ENCODE data around the gene RHCG.
"Not testable (repeated sequence)": the region's sequence is repeated elsewhere in the genome, so short reads cannot be mapped to it uniquely, and the experiment has no call there.

The RHCG gene

DNA sequence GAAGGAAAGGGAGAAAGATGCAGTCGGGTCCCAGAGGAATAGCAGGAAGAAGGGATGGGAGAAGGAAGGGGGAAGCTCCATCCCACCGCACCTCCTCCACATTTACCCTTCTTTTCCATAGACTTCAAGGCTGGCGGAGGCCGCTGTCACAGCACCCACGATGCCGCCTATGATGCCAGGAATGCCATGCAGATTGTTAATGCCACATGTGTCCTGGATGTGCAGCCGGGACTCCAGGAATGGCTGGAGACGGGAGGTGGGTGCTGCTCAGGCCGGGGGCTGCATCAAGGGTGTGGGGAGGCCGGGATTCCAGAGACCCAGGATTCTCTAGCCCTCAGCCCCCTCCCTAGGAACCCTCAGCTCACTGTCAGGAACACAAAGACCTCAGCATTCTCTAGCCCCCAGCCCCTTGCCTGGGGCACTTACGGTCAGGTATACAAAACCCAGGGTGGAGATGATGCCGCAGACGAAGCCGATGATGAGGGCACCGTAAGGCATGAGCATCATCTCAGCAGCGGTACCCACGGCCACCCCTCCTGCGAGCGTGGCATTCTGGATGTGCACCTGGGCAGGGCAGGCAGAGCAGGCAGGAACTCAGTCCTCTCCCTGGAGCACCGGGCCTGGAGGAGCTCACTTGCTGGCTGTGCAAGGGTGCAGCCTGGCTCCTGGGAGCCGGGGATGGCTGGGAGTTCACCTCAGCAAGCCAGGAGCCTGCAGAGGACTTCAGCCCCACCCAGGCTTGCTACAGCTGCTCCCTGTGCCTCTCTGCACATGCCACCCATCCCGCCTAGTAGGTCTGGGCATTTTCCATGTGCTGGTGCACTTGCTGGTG, 18.8 kb downstream of the RHCG start:
- no peak for DNase-seq (ENCODE audit: low read depth)

DNA sequence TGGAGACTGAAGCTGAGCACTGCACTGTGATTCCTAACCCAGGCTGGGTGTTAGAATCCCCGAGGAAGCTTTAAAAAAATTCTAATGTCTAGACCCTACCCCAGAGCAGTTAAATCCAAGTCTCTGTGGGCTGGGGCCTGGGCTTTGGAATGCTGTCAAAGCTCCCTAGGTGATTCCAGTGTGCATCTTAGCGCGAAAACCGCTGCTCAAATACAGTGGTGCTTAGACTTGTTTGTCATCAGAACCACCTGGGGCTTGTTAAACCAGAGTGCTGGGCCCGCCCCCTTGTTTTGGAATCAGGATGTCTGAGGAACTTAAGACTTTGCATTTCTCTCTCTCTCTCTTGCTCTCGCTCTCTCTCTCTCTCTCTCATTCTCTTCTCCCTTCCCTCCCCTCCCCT, 20.7 kb downstream of the RHCG start:
- no peak for DNase-seq (ENCODE audit: low read depth)

DNA sequence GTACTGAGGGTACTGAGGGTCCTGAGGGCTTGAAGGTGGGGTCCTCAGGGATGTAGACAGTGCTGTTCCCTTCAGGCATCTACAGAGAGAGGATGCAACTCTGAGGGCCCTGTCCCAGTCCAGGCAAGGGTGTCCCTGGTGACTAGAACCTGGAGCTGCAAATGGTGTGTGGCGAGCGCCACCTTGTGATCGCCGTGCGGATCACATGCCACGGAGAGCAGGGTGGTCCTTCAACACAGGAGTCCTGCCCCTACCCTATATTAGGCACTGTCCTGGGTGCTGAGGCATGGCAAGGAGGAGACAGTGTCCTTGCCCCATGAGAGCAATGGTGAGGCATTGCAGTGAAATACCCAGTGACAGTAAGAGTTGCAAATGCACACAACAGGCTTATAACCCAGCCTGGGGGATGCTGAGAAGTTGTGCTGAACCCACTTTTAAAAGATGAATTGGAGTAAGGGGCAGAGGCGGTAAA, 23.6 kb downstream of the RHCG start:
- DNase-seq (ENCODE audit: low read depth), result no peak

DNA sequence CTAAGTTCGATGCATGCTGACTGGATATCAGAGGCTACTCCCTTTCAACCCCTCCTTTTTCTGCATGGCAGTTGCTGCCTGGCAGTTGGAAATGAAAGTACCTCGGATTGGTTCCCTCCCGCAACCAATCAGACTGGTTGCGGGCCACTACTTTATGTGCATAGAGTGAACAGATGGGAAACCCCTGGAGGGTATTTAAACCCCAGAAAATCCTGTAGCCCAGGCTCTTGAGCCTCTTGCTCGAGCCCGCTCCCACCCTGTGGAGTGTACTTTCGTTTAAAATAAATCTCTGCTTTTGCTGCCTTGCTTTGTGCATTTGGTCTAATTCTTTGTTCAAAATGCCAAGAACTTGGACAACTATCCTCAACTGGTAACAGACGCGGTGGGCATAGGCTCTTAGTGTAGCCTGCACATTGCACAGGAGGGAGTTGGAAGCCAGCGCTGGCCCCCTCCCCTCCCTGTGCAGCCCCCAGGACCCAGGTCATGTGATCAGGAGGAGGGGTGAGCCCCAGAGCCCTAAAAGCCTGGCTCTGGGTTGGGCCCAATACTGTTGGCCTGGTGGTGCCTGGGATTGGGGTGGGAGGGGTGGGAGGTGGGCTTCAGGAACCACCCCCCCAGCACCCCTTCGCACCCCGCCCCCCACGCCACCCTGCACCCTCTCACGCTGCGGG, 26.8 kb downstream of the RHCG start:
- DNase-seq (ENCODE audit: low read depth), result no peak

DNA sequence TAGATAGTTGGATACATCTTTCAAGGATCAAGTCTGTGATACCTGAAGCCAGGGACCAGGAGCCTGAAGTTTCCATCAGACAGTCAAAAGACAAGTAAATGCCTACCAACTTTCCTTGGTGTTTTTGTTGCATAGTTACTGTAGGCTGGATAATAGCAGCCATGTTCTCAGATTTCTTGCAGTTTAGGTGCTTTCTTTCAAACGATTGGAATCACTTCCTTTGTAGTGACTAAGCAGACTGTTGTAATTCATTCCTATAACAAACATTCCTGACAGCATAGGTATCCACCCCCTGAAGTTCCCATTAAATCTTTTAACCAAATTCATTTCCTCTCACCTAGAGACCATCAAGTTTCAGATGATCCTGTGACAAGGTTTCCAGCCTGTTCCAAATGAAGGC, 27.6 kb downstream of the RHCG start:
- not testable (repeated sequence) for DNase-seq (ENCODE audit: low read depth)

GRCh38 chr15:89463113-89463512, 33.3 kb downstream of the RHCG start:
- no peak for DNase-seq (ENCODE audit: low read depth)

DNA sequence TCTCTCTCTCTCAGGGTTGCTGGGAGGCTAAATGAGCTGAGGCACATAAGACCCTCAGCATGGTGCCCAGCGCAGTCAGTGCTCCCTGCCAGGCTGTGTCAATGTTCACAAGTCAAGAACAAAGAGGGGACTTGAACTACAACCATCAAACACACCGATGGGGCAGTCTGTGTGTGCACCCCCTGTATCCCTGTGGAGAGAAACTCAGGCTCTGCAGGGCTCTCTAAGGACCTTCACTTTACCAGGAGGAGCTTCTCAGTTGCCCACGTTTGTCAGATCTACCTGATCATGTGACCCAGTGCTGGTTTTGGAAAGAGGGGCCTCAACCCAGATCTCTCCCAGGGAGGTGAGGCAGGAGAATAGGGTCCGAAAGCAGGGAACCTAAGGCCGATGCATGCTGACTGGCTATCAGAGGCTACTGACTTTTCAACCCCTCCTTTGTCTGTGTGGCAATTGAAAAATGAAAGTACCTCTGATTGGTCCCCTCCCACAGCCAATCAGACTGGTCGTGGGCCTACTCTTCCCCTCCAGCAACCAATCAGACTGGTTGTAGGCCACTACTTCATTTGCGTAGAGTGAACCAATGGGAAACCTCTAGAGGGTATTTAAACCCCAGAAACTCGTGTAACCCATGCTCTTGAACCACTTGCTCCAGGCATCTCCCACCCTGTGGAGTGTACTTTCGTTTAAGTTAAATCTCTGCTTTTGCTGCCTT, 34.0 kb downstream of the RHCG start:
- no peak for DNase-seq (ENCODE audit: low read depth)

DNA sequence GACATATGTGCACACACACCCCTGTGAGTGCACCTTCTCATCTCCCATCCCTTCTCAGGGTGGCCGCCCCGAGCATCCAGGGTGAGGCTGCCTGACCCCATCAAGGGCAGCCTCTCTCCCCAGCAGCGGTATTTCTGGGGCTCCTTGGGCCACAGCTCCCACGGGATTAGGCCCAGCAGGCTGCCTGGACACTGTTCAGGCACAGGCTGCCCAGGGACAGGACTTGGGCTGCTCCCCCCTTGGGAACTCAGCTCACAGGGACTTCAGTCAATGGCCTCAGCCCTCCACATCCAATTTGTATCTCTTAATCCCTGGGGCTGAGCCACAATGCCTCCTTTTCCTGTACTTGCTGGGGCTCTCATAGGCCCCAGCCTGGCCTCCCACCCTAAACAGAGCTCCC, 35.0 kb downstream of the RHCG start:
- no peak for DNase-seq (ENCODE audit: low read depth)

DNA sequence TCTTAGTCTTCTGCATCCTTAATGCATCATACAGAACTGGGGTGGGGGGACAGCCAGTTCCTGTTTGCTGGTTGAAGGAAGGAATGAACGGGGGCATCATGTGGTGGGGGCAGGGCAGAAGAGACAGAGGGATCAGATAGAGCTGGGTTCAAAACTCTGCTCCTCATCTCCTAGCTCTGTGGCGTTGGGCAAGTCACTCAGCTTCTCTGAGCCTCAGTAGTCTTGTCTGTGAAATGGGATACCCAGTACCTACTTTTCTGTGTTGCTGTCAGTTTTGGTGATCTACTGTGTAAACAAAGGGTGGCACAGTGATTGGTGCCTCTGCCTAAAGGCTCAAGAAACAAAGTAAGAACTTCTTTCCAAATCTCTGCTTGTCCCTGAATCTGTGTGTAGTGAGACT, 36.3 kb downstream of the RHCG start:
- no peak for DNase-seq (ENCODE audit: low read depth)

DNA sequence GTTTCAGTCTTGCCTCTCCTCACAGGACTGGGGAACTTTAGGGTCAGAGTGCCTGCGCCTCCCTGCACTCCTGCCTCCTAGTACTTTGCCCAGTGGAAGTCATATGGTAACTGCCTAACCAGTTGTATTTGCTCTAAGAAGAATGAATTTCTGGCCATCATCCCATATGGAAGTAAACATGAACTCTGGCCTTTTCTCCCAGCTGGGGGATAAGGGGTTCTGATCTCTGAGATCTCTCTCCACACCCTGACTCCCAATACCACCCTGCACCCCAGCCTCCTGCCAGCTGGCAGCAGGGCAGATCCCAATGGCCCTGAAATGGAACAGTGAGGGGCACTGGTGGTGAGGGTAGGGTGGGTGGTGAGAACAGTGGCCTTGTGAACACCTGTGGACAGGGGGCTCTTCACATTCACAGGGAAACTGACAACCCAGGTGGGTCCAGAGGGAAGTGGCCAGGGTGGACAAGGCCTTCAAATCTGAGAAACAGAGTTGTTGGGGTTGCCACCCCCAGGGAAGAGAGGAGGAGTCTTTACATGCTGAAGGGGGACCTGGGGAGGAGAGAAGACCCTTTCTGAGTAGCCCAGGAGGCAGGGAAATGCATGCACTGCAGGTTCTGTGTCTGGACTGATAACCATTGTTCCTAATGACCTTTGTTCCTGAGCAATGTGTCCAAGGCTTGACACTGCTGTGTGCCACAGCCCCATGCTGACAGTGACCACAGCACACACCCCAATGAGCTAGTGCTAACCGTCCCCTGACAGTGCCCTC, 36.9 kb downstream of the RHCG start:
- DNase-seq (ENCODE audit: low read depth), result no peak

- DNase-seq (ENCODE audit: low read depth), result no peak
Observed at GRCh38 chr15:89458440-89458839, 37.9 kb downstream of the RHCG start.

- no peak for DNase-seq (ENCODE audit: low read depth)
Observed at GRCh38 chr15:89457086-89457485, 39.3 kb downstream of the RHCG start.

- DNase-seq (ENCODE audit: low read depth), result no peak
Observed at GRCh38 chr15:89455535-89455934, 40.8 kb downstream of the RHCG start.

DNA sequence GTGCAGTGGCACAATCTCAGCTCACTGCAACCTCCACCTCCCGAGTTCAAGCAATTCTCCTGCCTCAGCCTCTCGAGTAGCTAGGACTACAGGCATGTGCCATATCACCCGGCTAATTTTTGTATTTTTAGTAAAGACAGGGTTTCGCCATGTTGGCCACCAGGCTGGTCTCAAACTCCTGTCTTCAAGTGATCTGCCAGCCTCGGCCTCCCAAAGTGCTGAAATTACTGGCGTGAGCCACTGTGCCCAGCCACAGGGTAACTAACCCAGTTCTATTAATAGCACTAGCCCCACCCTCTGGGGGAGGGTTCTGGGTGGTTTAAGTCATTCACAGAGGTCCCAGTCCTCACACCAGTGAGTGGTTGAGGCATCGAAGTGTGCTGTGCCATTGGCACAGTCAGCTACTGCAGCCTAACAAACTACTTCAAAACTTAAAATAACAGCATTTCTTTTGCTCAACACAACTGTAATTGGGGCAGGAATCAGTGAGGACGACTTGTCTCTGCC, 44.0 kb downstream of the RHCG start:
- no peak for DNase-seq (ENCODE audit: low read depth)

GRCh38 chr15:89451846-89452245, 44.5 kb downstream of the RHCG start:
- DNase-seq (ENCODE audit: low read depth), result no peak

DNA sequence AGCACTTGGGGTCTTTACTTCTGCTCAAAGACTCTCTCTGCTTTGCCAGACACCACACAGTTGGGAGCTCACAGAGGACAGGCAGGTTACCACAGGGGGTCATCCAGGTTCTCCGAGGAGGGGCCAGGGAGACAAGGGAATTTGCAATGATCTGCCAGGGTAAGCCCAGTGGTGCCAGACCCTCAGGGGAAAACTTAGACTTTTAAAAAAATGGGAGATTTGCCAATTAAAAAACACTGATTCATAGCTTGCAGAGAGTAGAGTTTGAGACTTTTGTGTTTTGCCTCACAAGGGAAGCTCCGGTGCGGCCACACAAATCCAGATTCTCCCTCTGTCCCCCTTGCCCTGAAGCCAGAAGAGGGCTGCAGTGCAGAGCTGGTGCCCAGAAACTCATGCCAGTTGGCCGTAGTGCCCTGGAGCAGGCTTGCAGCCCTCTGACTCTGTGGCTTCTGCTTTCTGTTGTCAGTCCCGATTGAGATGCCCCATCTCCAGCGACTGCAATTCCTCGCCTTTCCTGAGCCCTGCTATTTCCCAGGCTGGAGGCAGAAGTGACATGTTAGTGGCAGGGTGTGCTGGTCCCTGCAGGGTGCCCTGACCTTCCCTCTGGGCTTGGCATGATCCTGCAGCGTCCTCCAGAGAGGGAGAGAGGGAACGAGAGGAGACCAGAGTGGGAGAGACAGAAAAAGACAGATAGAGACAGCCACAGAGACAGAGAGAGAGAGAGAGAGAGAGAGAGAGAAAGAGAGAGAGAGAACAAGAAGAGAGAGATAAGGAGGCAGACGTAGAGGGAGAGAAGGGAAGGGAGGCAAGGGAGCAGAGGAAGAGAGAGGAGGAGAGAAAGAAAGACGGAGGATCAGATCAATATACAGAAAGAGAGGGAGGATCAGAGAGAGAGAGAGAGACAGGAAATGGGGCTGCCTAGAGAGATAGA, 46.0 kb downstream of the RHCG start:
- no peak for DNase-seq (ENCODE audit: low read depth)

DNA sequence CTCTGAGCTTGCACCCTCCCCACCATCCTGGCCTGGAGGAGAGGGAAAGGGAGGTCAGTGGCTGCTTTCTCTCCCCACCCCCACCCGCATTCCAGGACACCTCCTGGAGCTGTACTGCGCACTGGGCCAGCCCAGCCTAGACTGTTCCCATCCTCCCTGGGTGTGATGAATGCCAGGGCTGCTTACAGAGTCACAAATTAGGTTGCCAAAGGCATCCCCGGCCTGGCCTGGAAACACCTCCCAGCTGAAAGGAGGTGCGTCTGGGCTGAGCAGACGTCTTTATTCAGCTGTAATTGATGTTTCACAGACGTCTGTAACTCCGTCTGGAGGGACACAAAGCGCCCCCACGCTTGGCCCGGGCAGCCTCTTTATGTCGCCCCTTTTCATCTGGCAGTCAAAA, 47.6 kb downstream of the RHCG start:
- no peak for DNase-seq (ENCODE audit: low read depth)

DNA sequence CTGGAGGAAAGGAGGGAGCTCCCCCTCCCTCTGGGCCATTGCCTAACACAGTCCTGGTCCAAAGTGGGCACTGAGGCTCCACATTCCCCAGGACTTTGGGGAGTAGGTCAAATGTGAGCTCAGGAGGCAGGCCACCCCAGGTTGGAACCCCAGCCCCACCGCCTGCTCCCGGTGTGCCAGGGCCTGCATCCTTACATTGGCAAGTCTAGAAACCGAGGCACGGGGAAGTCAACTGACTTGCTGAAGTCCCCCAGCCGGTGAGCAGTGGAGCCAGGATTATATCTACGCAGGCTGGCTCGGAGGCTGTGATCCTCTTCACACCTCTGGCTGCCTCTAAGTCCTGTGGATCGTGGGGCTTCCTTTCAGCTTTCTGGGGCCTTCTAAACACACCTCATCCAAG, 48.7 kb downstream of the RHCG start:
- DNase-seq (ENCODE audit: low read depth), result no peak

DNA sequence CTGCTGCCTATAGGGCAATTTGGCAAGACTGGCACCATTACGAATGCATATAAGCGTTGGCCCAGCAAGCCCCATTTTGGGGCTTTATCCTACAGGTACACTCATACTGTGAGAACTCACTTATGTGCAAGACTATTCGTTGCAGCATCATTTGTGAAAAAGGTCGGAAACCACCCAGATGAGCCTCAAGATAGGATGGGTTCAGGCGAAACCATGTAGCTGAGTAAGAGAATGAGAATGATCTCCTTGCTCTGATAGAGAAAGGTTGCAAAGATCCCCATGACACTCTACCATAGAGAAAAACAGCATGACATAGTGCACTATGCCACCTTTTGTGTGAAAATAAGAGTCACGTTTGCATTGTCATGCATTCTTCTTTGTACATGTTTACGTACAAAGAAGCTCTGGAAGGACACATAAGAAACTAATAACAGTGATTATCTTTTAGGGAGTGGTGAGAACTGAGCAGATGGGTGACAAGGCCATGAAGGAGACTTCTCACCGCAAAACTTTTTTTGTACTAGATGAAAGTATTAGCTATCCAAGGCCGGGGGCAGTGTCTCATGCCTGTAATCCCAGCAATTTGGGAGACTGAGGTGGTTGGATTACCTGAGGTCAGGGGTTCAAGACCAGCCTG, 50.0 kb downstream of the RHCG start:
- no peak for DNase-seq (ENCODE audit: low read depth)

DNA sequence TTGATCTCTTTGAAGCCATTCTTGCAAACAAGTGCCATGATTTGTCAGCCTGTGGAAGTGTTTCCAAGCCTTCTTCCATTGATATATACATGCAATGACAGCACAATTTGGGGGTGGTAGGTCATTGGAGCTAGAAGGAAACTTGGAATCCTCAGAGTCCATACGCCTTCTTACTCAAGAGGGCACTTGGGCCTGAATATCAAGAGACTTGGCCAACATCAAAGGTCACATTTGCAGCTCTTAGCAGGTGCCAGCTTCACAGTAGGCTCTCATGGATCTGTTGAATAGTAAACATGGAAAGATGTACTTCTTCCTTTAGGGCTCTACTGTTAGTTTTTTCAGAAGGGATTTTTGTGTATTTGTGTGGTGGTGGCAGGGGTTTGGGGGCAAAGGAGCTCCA, 50.9 kb downstream of the RHCG start:
- no peak for DNase-seq (ENCODE audit: low read depth)

Data from stimulated activated CD8-positive, alpha-beta memory T cell treated with anti-CD3 and anti-CD28 coated beads, Interleukin-12 subunit alpha, Interleukin-12 subunit beta, amount 100 ng/mL, for 4 hours (primary cell).